GM19463 (cell line): Measurements from ENCODE around the gene ANKRD44.
A peak's percentile ranks its signal among the peaks of the same experiment; 100 is the strongest.
"Not testable (repeated sequence)": the region's sequence is repeated elsewhere in the genome, so short reads cannot be mapped to it uniquely, and the experiment has no call there.

Experiments used
- ATAC-seq: cut with Tn5 transposase; IDR thresholded peaks from one replicate; pipeline ENCODE4 v1.9.1; 2021; ENCODE audit warnings: mild to moderate bottlenecking, moderate library complexity; ENCODE audit not compliant: unreplicated experiment

ANKRD44 gene

DNA sequence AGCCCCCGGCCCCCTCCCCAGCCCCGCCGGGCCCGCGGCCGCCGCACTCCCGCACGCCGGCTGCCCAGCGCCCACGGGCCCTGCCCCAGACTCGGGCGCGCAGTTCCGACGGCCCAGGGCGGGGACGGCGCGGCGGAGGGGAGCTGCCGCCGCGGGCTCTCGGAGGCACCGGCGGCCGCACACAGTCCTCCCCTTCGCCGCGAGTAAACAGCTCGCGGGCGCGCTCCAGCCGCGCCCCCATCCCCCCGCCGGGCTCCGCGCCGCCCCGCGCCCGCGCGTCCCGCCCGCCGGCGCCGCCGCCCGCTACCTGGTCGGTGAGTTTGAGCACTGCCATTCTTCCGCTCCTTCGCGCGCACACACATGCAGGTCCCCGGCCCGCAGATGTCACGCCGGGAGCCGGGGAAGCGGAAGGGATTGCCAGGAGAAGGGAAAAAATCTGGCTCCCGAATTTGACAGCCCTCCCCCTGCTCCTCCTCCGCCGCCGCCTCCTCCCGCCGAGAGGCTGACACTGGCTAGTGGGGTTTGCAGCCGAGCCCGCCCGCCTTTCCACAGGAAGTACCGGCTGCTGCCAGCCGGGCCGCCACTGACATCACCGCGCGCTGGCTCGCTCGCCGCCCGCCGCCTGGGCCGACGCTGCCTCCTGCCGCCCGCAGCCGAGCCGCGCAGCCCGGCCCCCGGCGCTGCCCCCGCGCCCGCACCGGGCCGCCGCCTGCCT lies at the start of gene ANKRD44:
Gene ANKRD44 (minus strand): TSS at position 510 of the 715 bp plus-strand sequence. CDS start 176 bp downstream, at position 334.
- peak; percentile 63 for ATAC-seq

DNA sequence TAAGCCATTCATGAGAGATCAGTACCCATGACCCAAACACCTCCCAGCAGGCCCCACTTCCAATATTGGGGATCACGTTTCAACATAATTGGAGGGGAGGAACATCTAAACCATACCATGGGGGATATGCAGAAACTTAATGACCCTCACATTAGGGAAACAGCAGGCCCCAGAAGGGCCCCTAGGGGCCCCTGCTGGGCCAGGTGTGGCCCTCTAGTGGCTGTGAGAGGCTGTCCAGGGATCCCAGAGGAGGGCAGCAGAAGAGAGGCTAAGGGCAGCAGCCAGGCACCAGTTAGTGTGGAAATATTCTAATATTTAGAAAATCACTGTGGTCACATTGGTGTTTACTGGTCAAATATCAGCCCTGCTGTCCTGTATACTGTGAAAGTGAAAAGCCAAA lies 49.3 kb upstream of the ANKRD44 start:
- no peak for ATAC-seq

DNA sequence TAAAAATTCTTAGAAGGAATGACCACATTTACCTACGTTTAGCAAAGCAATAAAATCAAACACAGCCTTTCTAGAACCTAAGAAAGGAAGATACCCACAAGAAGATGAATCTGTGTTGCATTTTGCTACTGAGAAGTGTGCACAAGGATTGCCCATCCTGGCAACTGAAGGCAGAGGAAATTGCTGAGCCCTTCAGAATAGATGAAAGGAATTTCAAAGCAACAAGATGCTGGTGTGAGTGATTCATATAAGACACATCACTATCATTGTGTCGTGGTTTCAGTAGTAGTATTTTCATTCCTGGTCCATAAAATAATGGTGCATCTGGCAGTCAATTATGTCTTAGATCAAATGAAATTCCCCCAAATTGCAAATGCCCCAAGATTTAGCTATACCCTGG lies 48.4 kb upstream of the ANKRD44 start:
- no peak for ATAC-seq

DNA sequence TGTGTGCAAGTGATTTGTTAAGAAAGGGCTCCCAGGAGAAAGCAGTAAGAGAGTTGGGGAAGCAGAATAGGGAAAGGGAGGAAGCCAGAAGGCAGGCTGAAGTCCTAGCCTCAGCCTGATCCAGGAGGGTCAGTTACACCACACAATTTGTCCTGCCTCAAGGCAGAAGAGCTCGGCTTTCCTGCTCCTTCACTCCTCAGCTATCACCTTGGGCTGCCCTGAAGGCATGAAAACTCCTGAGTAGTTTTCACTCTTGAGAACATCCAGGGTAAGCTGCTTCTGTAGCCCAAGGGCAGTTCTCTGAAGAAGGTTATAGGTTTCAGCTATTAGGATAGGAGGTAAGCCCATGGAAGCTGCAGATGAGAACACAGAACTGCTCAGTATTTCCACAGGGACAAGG lies 47.4 kb upstream of the ANKRD44 start:
- no peak for ATAC-seq

DNA sequence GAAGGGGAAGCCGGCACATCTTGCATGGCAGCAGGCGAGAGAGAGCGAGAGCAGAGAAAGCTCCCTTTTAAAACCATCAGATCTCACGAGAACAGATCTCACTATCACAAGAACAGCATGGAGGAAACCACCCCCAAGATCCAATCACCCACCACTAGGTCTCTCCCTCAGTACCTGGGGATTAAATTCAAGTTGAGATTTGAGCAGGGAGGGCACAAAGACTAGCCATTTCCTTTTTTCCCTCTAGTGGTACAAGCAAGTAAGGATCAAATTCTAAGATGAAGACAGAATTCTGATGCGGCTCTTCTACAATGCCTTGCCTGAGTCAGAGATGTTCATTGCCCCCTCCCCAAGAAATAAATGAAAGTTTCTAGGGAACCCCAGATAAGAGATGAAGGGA lies 45.6 kb upstream of the ANKRD44 start:
- ATAC-seq, result no peak

DNA sequence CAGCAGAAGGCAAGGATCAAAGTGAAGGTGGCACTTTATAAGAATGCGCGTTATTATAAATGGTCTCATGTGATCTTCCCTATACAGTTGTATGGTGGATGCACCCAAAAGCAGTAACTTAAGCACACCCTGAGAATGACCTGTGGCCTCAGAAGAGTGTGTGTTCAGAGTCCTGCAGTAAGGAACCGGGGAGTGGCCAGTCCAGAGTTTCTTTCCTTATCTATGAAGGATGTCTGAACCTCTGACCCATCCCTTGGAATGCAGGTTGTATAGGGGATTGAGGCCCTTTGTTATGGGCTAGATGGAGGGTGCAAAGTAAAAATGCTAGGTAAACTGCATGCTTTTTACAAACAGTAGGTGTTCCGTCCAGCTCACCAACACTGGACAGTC lies 43.6 kb upstream of the ANKRD44 start:
- no peak for ATAC-seq

DNA sequence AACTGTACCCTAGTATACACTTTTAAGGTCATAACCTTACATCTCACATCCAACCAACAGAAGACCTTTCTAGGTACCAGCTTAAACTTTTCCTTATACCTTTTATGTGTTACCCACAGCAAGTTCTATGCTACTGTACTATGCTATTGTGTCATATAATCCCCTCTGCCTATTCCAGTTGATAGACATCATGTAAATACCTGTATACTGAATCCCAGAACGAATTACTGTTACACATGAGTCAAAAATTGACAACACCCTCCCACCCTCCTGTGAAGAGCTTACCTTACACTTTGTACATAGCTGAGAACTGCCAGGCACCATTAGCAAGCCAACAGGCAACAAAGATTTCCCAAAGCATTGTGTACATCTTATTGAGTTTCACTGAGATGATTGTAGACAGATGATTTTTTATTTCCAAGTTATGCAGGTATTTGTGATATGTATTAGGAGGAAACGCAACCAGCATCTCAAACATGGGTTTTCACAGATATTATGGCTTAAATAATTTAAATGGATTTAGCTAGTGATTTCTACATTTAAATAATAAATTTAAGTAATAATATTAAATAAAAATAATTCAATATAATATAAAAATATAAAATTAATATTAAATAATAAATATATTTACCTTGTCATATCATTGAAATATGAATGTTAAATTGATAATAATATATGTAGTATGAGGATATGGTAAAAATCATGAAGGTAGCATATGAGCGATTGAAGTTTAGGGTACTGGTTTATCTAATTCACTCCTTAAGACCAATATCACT lies 43.0 kb upstream of the ANKRD44 start:
- ATAC-seq, result no peak

DNA sequence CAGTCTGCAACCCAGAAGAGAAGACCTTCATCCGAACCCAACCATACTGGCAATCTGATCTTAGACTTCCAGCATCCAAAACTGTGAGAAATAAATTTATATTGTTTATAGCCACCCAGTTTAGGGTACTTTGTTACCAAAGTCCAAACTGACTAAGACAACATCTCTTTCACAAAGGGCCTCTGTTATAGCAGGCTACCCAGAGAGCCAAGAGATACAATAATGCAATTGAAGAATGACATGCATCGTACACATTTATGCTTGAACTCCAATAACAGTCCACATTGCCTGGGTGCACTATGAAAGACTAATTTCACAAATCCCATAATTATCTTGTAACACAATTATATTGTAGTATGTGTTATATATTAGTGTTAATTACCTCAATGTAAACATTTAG lies 39.1 kb upstream of the ANKRD44 start:
- ATAC-seq, result no peak

DNA sequence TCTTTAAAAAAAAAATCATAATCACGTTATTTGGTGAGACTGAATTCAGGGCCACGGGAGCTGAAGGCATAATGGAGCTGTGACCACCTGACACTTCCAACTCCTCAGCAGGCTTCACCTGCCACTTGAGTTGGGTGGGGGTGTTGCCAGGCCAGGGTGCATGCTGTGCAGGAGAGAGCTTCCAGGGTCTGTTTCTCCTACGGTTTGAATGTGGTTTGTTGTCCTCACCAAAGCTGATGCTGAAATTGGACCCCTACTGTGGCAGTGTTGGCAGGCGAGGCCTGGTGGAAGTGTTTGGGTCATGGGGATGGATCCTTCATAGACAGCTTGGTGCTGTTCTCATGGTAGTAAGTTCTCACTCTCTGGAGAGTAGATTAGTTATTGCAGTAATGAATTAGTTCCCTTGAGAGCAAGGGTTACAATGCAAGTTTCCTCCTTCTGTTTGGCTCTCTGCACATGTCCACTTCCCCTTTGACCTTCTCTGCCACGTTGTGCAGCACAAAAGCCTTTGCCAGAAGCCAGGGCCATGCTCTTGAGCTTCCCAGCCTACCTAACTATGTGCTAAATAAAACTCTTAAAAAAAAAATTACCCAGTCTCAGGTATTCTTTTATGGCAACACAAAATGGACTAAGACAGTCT lies 38.3 kb upstream of the ANKRD44 start:
- ATAC-seq, result no peak

DNA sequence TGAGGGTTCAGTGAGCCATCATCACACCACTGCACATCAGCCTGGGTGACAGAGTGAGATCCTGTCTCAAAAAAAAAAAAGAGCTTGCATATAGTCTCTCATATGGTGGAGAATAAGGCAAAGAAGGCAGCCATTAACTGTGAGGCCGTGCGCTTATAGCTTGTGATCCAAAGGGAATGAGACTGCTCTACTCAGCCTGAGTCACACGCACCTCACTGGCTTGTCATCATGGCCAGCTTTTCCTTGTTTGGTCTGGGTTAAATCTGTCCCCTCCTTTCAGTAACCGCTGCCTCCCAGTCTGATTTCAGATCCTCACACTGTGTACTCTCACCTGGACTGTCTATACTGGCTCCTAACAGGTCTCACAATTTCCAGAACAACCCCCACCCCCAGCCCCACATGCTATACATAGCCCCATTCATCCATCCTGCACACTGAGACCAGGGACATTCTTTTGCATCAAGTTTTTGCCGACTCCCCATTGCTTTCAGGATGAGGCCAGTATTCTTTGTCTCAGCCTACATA lies 35.3 kb upstream of the ANKRD44 start:
- ATAC-seq, result no peak

DNA sequence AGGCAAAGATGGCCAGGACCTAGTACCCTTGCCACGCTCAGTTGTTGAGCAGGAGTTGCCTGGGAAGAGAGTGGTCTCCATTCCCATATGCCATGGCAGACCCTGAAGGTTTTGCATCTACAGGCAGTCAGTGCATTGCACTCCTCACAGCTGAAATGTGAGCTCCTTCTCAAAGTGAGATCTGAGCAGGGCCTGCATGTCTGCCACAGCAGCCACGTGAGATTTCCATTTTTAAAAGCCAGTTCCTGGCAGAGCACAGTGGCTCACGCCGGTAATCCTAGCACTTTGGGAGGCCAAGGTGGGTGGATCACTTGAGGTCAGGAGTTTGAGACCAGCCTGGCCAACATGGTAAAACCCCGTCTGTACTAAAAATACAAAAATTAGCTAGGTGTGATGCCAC lies 33.4 kb upstream of the ANKRD44 start:
- ATAC-seq, result not testable (repeated sequence)

DNA sequence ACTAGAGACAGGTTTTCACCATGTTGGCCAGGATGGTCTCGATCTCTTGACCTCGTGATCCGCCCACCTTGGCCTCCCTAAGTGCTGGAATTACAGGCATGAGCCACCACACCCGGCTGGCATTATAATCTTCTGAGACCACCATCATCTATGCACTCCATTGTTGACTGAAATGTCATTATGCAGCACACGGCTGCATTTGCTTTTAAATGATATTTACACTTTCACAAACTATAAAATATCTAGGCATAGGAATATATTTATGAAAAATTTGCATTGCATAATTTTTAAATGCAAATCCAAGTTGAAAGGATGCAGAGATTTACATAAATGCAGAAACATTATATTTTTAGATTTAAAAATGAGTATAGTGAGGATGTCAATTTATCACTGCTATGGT lies 30.0 kb upstream of the ANKRD44 start:
- ATAC-seq, result no peak

DNA sequence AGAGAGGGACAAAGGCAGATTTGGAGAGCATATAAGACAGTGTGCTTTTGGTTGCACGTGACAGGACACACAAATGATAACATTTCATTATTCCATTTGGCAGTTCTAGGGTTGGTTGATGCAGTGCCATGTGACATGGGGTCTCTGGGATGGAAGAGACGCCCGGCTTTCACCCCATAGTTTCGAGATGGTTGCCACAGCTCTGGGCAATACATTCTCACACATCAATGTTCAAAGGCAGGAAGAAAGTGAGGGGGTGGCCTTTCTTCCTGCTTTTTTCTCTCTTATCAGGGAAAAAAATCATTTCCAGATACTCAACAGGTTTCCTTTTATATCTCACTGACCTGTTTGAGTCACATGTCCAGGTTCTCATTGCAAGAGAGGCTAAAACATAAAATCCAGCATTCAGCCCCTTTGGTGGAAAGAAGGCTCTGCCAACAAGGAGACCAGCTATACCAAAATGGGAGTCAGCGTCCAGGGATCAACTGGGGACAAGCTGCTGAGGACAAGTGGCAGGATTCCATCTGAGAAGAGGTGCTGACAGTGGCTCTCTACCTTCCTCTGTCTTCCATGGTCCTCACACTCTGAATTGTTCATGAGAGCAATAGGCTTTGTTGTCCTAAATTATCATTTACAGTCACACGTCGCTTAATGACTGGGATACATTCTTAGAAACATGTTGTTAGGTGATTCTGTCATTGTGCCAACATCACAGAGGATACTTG lies 29.1 kb upstream of the ANKRD44 start:
- ATAC-seq, result no peak

DNA sequence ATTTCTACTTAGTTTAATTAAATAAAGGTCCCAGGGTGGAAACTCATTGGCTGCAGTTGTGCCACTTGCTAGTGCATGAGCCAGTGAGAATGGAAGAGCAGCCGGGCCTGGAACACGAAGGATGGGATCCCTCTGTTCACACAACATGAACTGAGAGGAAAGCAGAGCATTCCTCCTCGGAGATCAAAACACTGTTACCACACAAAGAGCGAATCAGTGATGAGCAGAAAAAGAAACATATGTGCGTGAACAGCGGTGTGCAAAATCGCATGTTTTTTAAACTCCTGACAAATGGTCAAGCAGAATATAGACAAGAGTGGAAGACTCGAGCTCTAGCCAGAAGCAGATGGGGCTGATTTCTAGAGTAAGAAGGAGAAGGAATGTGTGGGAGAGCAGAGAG lies 28.4 kb upstream of the ANKRD44 start:
- no peak for ATAC-seq

DNA sequence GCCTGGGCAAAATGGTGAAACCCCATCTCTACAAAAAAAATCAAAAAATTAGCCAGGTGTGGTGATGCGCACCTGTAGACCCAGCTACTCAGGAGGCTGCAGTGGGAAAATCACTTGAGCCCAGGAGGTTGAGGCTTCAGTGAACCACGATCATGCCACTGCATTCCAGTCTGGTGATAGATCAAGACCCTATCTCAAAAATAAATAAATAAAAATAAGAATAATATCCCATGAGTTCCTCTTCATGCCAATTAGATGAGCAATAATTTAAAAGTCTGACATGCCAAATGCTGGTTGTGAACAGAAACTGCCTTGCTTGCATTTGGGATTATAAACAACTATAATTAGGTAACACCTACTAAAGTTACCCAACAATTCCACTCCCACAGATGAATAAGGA lies 22.1 kb upstream of the ANKRD44 start:
- ATAC-seq, result no peak

DNA sequence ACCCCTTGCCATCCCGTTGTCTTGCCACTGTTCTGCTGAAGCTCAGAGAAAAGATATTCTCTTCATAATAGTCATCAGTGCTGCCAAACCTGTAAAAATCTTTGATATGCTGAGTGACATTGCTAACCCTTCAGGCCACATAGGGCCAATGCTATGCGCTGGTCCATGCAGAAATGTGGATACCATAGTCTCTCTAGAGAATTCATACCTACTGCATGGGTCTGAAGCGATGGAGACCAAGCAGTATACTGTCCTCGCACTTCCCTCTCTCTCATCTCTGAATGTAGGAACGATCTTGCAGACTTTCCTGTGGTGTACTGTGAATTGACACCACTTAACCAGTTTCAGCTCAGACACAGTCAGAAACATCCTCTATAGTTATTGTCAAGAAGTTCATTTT lies 17.9 kb upstream of the ANKRD44 start:
- ATAC-seq, result no peak

DNA sequence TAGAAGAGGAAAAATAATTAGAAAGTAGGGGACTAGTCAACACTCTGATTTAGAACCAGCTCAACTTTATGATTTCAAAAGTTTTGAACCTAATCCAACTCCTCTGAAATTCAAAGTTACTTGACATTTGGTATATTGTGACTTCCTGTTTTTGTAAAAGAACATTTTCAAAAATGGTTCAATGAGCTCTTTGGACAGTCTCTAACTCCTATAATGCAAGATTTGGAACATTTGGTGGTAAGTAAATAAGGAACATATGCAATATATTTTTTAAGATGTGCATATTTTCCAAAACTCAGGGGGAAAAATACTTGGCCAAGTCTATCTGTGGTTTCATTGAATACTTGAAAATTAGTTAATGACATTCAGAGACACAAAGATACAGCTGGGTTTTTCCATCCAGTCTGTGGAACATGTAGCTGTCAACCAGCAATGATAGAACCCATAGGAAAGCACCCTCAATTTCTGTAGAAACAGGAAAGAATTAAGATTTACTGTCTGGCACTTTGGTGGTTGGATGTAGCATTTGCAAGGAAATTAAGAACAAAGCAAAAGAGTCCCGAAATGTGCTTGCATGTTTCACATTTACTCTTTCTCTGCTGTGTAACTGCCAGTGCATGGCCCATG lies 17.0 kb upstream of the ANKRD44 start:
- no peak for ATAC-seq

DNA sequence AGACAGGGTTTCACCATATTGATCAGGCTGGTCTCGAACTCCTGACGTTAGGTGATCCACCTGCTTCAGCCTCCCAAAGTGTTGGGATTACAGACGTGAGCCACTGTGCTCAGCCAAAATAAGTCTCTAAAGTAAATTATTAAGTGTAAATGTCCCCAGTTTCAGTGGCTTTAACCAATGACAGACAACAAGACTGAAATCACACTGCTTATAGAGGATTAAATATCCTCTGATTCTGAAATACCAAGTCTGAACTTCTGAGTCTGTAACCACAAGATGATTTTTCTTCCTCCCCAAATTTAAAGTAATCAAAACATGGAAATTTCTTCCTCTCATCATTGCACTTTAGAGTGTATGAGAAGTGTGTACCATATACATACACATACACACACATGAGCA lies 16.5 kb upstream of the ANKRD44 start:
- no peak for ATAC-seq

DNA sequence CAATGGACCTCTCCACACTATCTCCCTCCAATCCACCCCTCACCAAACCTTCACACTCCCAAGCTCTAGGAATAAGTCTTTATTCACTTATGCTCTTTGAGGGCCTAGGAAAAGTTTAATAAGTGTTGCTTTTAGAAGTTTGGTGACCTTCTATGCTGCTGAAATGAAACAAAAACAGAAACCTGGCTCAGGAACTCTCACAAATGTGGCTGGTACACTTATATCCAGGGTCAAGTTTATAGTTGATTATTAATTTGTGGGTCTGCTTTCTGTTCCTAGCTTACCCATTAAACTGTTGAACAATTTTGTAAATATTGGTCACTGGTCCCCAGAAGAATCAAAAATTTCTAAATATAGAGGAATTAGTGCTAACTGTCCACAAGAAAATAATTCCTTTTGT lies 14.2 kb upstream of the ANKRD44 start:
- peak; percentile 86 for ATAC-seq
